GM21737 (cell line): ENCODE measurements around the gene C16orf92.

ENCODE experiments used
- ATAC-seq: cut with Tn5 transposase; IDR thresholded peaks from one replicate; pipeline ENCODE4 v1.9.1; 2021; ENCODE audit warnings: mild to moderate bottlenecking, moderate library complexity; ENCODE audit not compliant: unreplicated experiment

Gene C16orf92

DNA sequence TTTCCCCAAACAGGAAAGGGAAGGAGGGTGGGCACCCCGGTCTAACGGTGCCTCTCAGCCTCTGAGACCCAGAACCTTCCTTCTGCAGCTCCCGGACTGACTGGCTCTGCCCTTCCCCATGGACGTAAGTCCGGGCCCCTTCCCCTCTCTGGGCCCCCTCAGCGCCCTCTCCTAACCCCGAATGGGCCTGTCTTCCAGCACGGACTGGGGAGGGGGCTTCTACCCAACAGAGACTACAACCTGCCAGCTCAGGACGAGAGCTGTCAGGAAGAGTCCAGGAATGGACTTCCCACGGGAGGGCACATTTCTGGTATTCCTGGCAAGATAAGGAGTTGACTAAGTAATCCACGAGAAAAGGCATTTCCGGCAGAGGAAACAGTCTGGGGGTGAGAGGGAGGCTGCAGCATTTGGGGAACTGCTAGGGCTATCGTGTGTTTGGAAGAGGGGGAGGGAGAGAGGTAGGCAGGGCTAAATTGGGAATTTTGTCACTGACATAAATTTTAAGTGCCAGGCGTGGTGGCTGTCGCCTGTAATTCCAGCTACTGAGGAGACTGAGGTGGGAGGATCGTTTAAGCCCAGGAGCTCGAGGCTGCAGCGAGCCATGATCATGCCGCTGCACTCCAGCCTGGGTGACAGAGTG is 30.5 kb downstream of the C16orf92 start:
- ATAC-seq, result no peak

DNA sequence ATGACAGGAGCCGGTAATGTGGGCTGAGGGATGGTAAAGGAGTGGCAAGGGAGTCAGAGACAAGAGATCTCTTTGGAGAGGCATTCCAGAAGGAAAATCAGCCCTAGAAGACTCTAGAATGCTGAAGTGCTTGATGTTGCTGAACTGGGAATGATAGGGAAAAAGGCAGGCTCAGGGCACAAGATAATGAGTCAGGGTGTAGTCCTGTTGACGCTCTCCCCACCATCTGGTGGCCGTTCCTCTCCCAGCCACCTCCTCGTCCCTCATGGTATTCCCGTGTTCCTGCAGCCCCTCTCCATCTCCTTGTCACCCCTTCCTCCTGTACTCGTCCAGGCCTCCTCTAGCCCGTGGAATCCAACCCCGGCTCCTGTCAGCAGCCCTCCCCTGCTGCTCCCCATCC is 31.5 kb downstream of the C16orf92 start:
- no peak for ATAC-seq

- no peak for ATAC-seq
These were observed 32.1 kb downstream of the C16orf92 start for GRCh38 chr16:30054959-30055553.

DNA sequence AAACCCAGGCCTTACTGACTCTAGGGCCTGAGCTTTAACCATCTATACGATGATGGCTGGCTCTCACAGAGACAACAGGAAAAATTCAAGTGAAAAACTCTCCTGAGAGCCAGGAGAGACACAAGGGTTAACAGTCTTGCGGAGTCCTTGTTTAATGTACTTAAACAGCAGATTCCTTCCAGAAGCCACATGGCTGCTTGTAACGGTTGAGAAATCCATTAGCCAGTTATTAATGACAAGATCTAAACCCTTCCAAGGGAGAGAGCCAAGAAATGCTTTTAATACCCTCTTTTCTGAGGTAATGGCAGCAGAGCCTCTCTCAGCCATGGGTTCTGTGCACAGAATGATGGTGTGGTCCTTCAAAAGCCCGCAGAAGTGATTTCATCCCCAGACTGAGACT is 37.3 kb downstream of the C16orf92 start:
- no peak for ATAC-seq

- ATAC-seq, result no peak
These were observed 38.0 kb downstream of the C16orf92 start for GRCh38 chr16:30060836-30061554.

GRCh38 chr16:30063278-30063892 is 40.4 kb downstream of the C16orf92 start:
- ATAC-seq, result no peak

DNA sequence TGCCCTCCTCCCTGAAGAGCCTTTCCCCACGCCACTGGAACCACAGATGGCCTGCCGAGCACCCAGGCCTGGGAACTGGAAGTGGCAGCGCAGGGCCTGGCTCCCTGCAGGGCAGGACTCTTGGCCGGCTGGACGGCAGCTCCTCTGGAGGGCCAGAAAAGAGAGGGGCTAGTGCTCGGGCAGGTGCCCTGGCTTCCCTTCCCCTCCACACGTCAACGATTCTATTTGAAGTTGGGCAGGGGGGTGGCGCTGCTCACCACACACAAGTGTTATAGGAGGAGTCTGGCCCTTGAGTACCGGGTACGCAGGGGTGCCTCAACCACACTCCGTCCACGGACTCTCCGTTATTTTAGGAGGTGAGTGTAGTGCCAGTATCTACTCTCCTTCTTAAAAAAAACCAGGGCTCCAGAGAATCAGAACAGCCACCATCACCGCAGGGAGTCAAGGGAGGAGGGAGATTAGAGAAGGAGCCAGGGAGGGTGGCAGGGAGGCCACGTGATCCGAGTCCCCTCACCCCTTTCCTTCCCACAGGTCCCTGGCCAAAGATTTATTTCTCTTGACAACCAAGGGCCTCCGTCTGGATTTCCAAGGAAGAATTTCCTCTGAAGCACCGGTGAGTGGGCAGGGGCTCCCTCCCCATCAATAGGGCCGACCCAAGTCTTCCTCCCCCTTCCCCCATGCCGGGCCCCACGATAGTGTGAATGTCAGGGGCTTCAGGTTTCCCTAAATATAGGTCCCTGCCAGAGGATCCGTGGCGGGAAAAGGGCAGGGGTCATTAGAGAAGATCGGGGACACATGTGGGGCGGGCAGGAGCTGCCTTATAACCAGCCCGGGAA is 41.1 kb downstream of the C16orf92 start:
- ATAC-seq, result peak; percentile 36

DNA sequence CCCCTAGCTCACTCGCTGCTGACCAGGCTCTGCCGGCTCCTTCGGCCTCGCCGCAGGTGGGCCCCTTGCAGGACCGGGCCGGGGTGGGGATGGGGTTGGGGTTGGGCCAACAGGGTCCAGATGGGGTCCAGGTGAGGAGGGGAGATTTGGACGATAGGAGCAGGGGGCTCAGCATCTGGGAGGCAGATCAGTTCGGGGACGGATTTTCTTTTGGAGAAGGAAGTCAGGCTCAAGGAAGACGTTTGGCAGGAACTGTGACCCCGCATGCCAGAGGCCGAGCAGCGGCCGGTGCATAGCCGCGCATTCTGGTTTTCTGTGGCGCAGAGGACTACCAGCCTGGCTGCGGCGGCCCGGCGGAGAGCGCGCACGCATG is 41.7 kb downstream of the C16orf92 start:
- ATAC-seq, result no peak

DNA sequence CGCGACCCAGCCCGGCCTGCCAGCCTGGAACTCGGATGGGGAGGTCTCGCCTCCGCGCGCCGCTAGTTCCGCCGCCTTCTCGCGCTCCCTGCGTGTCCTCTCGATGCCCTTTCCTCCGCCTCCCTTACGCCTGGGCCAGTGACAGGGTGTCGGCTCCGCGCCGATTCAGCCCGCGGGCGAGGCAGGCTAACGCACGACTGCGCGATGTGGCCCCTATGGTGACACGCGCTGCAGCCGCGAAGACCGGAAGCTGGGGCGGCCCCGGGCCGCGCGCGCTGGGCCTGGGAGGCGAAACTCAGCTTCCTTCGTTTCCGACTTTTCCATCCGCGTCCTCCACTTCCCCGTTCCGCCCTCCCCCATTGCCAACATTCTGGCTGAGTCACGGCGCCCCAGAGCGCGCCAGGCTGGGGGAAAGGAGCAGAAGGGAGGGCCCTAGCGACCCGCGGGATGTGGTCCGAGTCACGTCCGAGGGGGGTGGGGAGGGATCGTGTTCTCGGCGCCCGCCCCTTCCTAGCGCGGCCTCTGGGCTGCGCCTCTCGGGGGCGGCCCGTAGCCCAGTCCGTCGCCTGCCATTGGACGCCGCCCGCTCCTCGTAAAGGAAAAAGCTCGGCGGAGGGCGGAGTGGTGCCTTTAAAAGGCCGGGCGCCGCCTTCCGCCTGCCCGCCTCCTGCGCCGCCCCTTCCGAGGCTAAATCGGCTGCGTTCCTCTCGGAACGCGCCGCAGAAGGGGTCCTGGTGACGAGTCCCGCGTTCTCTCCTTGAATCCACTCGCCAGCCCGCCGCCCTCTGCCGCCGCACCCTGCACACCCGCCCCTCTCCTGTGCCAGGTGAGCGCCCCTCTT is 42.3 kb downstream of the C16orf92 start, which contains the start of gene ALDOA:
Gene ALDOA (plus strand): TSS at position 659 of the 841 bp plus-strand sequence. CDS start 1,138 bp downstream, outside the sequence.
- peak; percentile 76 for ATAC-seq

DNA sequence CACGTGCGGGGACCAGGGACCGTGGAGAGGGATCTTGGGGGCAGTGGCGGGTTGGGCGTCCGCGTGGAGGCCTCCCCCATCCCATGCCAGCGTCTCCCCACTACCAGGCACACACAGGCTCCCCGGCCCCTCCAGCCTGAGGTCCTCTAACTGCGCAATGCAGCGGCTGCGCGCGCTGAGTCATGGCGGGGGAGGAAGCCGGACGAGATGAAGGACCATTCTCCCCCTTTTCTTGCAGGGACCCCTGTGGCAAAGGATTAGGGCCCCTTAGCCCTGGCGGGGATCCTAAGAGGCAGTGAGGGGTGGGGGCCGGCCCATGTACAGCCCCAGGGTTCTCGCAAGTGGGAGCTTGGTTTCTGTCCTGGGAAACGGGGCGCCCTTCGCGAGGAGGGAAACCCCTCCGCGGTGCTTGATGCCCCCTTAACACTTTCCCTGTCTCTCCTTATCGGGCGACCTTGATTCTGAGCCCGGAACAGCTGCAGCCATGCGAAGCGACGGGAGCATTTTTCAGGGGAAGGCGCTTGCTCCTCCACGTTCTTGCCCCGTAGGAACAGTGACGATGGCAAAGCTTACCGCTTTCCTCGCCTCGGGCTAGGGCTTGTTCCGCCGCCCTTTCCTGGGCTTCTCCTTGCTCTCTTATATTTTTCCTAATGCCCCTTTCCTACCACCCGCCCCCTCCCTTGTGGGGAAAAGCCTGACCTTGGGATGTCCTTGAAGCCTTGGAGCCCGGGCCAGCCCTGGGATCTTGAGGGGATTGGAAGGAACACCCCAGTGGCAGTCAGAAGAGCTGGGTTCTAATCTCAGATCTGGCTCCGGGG is 43.2 kb downstream of the C16orf92 start:
- ATAC-seq, result no peak

DNA sequence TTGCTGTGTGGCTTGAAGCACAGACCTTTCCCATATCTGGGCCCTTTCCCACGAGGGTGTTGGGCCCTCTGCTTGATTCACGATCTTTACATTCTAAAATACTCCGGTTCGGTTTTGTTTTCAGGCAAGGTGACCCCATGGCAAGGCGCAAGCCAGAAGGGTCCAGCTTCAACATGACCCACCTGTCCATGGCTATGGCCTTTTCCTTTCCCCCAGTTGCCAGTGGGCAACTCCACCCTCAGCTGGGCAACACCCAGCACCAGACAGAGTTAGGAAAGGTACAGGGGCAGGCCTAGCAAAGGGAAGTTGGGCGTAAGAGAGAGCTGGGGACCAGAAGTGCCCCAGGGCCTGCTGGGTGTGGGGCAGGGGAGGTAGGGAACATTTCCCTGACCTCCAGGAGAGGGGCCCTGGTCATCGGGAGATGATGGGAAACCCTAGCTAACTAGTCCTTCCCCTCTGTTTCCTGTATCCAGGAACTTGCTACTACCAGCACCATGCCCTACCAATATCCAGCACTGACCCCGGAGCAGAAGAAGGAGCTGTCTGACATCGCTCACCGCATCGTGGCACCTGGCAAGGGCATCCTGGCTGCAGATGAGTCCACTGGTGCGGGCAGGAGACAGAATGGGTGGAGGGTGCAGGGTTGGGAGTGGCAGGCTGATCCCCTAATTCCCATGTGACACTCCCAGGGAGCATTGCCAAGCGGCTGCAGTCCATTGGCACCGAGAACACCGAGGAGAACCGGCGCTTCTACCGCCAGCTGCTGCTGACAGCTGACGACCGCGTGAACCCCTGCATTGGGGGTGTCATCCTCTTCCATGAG is 44.0 kb downstream of the C16orf92 start:
- ATAC-seq, result no peak

- ATAC-seq, result no peak
These were observed 44.6 kb downstream of the C16orf92 start for GRCh38 chr16:30067584-30067916.

GRCh38 chr16:30068333-30068732 is 45.3 kb downstream of the C16orf92 start:
- no peak for ATAC-seq

GRCh38 chr16:30068750-30069610 is 46.0 kb downstream of the C16orf92 start:
- ATAC-seq, result no peak

DNA sequence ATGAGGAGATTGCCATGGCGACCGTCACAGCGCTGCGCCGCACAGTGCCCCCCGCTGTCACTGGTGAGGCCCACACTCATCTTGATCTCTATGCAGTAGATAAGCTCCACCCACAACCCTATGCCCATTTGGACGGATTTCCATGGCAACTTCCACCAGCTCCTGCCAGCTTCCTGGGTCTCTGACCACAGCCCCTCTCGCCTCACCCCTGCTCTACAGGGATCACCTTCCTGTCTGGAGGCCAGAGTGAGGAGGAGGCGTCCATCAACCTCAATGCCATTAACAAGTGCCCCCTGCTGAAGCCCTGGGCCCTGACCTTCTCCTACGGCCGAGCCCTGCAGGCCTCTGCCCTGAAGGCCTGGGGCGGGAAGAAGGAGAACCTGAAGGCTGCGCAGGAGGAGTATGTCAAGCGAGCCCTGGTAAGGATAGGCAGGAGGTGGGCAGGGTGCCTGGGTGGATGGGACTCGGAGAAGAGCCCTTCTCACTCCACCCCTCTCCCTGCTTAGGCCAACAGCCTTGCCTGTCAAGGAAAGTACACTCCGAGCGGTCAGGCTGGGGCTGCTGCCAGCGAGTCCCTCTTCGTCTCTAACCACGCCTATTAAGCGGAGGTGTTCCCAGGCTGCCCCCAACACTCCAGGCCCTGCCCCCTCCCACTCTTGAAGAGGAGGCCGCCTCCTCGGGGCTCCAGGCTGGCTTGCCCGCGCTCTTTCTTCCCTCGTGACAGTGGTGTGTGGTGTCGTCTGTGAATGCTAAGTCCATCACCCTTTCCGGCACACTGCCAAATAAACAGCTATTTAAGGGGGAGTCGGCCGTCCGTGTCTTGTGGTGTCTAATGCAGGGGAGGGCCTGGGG is 46.8 kb downstream of the C16orf92 start:
- no peak for ATAC-seq

DNA sequence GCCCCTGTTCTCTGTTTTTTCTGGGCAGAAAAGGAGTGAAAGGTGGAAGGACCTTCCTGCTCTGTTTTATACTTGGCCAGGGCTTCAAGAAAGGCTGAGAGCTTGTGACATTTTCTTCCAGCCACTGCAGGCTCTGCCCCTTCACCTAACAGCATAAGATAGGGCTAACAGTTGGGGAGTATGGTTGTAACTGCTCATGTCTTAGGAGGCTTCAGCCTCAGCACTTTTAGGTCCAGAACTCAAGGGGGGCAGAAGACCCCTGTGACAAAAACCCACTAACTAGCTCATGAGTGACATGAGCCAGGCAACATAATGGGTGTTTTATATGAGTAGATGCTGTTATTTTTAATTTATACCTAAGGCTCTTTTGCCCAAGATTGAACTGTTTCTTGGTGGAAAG is 47.5 kb downstream of the C16orf92 start:
- ATAC-seq, result no peak
